Mesendoderm (in vitro differentiated cells): ENCODE data around the gene MEIG1.
"Not testable (repeated sequence)": the region's sequence is repeated elsewhere in the genome, so short reads cannot be mapped to it uniquely, and the experiment has no call there.

Source experiments
- DNase-seq: peaks from one replicate; pipeline ENCODE4 v3.0.0; 2013
- H2AK5ac ChIP-seq: 2 replicates; pipeline ENCODE4 v1.6.1; 2013; ENCODE audit warnings: low read length, inconsistent platforms
- H2BK120ac ChIP-seq: 2 replicates; pipeline ENCODE4 v1.6.1; 2013; ENCODE audit warnings: low read depth, mild to moderate bottlenecking, low read length, moderate library complexity, mixed read lengths
- H2BK15ac ChIP-seq: replicated peaks from 2 replicates; pipeline ENCODE4 v1.6.1; 2013; ENCODE audit warnings: low read depth, mild to moderate bottlenecking, moderate library complexity
- H2BK5ac ChIP-seq: 2 replicates; pipeline ENCODE4 v1.6.1; 2013; ENCODE audit warnings: low read length, inconsistent platforms
- H3K18ac ChIP-seq: 2 replicates; pipeline ENCODE4 v1.6.1; 2013; ENCODE audit warnings: mild to moderate bottlenecking, low read length, mixed read lengths
- H3K23ac ChIP-seq: one replicate; pipeline ENCODE4 v1.6.1; 2013; ENCODE audit warnings: low read length
- H3K27ac ChIP-seq: 2 replicates; pipeline ENCODE4 v1.5.1; 2013; ENCODE audit warnings: low read depth, mild to moderate bottlenecking, inconsistent platforms, low read length, moderate library complexity
- H3K27me3 ChIP-seq: 2 replicates; pipeline ENCODE4 v1.6.1; 2013; ENCODE audit warnings: low read length, control low read depth, mild to moderate bottlenecking, inconsistent platforms; ENCODE audit not compliant: insufficient read depth, poor library complexity
- H3K36me3 ChIP-seq: 2 replicates; pipeline ENCODE4 v1.6.1; 2013; ENCODE audit warnings: low read length, inconsistent platforms; ENCODE audit not compliant: control insufficient read depth, insufficient read depth
- H3K4ac ChIP-seq: one replicate; pipeline ENCODE4 v1.6.1; 2013; ENCODE audit warnings: low read depth, mild to moderate bottlenecking, low read length, moderate library complexity
- H3K4me1 ChIP-seq: 2 replicates; pipeline ENCODE4 v1.6.1; 2013; ENCODE audit warnings: low read depth, low read length, inconsistent platforms; ENCODE audit not compliant: control insufficient read depth
- H3K4me2 ChIP-seq: 2 replicates; pipeline ENCODE4 v1.6.1; 2013; ENCODE audit warnings: low read length
- H3K4me3 ChIP-seq: 2 replicates; pipeline ENCODE4 v1.5.1; 2013; ENCODE audit warnings: mild to moderate bottlenecking, low read length
- H3K56ac ChIP-seq: one replicate; pipeline ENCODE4 v1.6.1; 2013; ENCODE audit warnings: low read length
- H3K79me1 ChIP-seq: 2 replicates; pipeline ENCODE4 v1.6.1; 2013; ENCODE audit warnings: low read length, inconsistent platforms
- H3K79me2 ChIP-seq: 2 replicates; pipeline ENCODE4 v1.6.1; 2013; ENCODE audit warnings: mild to moderate bottlenecking, low read length; ENCODE audit not compliant: control insufficient read depth, insufficient read depth
- H3K9ac ChIP-seq: 2 replicates; pipeline ENCODE4 v1.6.1; 2013; ENCODE audit warnings: low read length, inconsistent platforms
- H4K5ac ChIP-seq: one replicate; pipeline ENCODE4 v1.6.1; 2013; ENCODE audit warnings: low read length
- H4K8ac ChIP-seq: one replicate; pipeline ENCODE4 v1.6.1; 2013; ENCODE audit warnings: low read depth, mild to moderate bottlenecking, control low read depth, low read length, moderate library complexity
- whole genome bisulfite sequencing: extraction: QIAGEN DNeasy Blood & Tissue Kit; methylation state at CpG from one replicate; pipeline ENCODE4 v1.1.7; 2013; ENCODE audit warnings: low lambda C conversion rate, missing lambda C conversion rate; ENCODE audit not compliant: insufficient coverage; ENCODE audit errors: extremely low coverage; 5-methylcytosine and 5-hydroxymethylcytosine counted together

Gene MEIG1

GRCh38 chr10:14995964-14996565 is 36.9 kb downstream of the MEIG1 start:
- Histone ChIP-seq H3K18ac (no peak overlapping the region), H3K23ac (no peak overlapping the region), H3K27me3 (no peaks in the 10 kb centered on the region), H3K9ac (no peak overlapping the region), H3K4me2 (no peak overlapping the region), H3K36me3 (no peaks in the 10 kb centered on the region), H3K4me3 (no peak overlapping the region), H3K4me1 (no peaks in the 10 kb centered on the region), H3K4ac (no peak overlapping the region), H4K8ac (no peak overlapping the region), H2BK120ac (no peak overlapping the region), H3K27ac (no peak overlapping the region), H2AK5ac (no peak overlapping the region), H2BK15ac (no peak overlapping the region), H3K79me2 (no peaks in the 10 kb centered on the region), H3K79me1 (no peaks in the 10 kb centered on the region), H3K56ac (no peak overlapping the region), H2BK5ac (no peak overlapping the region), H4K5ac (no peak overlapping the region)
- WGBS: no CpG with 5 or more reads among the region's 50 CpGs
- no peak for DNase-seq

GRCh38 chr10:15013530-15013929 is 54.3 kb downstream of the MEIG1 start:
- not testable (repeated sequence) for H3K23ac ChIP-seq, H3K4me3 ChIP-seq, H2BK15ac ChIP-seq, H3K36me3 ChIP-seq, H2AK5ac ChIP-seq, H3K9ac ChIP-seq, H3K79me2 ChIP-seq, H3K4me2 ChIP-seq, H4K5ac ChIP-seq, DNase-seq, H3K4ac ChIP-seq, H2BK5ac ChIP-seq, H2BK120ac ChIP-seq, H3K4me1 ChIP-seq, H3K18ac ChIP-seq, H3K79me1 ChIP-seq, H3K56ac ChIP-seq, H3K27ac ChIP-seq, H4K8ac ChIP-seq, H3K27me3 ChIP-seq
- WGBS: no CpG with 5 or more reads among the region's 5 CpGs

- DNase-seq: no peak
- Histone ChIP-seq H3K4me1 (no peaks in the 10 kb centered on the region), H3K4me3 (no peak overlapping the region), H3K9ac (no peak overlapping the region), H2AK5ac (no peak overlapping the region), H4K5ac (no peak overlapping the region), H3K27ac (no peak overlapping the region), H3K18ac (no peak overlapping the region), H2BK5ac (no peak overlapping the region), H3K4ac (no peak overlapping the region), H3K79me1 (no peaks in the 10 kb centered on the region), H3K79me2 (no peaks in the 10 kb centered on the region), H3K27me3 (no peaks in the 10 kb centered on the region), H4K8ac (no peak overlapping the region), H3K4me2 (no peak overlapping the region), H2BK15ac (no peak overlapping the region), H3K23ac (no peak overlapping the region), H3K56ac (no peak overlapping the region), H2BK120ac (no peak overlapping the region), H3K36me3 (no peaks in the 10 kb centered on the region)
- WGBS: no CpG with 5 or more reads among the region's 7 CpGs
These were observed 56.3 kb downstream of the MEIG1 start for GRCh38 chr10:15015451-15015850.

GRCh38 chr10:15020966-15021365 is 61.8 kb downstream of the MEIG1 start:
- H3K79me1 ChIP-seq, H2BK5ac ChIP-seq, DNase-seq, H3K18ac ChIP-seq, H3K4ac ChIP-seq, H4K5ac ChIP-seq, H4K8ac ChIP-seq, H3K79me2 ChIP-seq, H3K36me3 ChIP-seq, H3K4me2 ChIP-seq, H2AK5ac ChIP-seq, H3K4me3 ChIP-seq, H3K56ac ChIP-seq, H3K27me3 ChIP-seq, H2BK15ac ChIP-seq, H2BK120ac ChIP-seq, H3K27ac ChIP-seq, H3K4me1 ChIP-seq, H3K9ac ChIP-seq, H3K23ac ChIP-seq: not testable (repeated sequence)
- no CpG with 5 or more reads among the region's 5 CpGs for WGBS
